ENCODE data around the gene S100A6.
"Not testable (repeated sequence)": the region's sequence is repeated elsewhere in the genome, so short reads cannot be mapped to it uniquely, and the experiment has no call there.

The S100A6 gene

GRCh38 chr1:153531638-153532037 is 4.2 kb downstream of the S100A6 start:
- no peak for DNase-seq (ENCODE audit: low read depth in 2 of 2)

GRCh38 chr1:153527683-153528040 is 8.1 kb downstream of the S100A6 start:
- no peak for DNase-seq (ENCODE audit: low read depth in 2 of 2)

- DNase-seq (ENCODE audit: low read depth in 2 of 2), result no peak
These were observed 8.6 kb downstream of the S100A6 start for GRCh38 chr1:153527023-153527682.

GRCh38 chr1:153526132-153526543 is 9.7 kb downstream of the S100A6 start:
- no peak for DNase-seq (ENCODE audit: low read depth in 2 of 2)

- DNase-seq (ENCODE audit: low read depth in 2 of 2), result no peak
These were observed 10.6 kb downstream of the S100A6 start for GRCh38 chr1:153525088-153525728.

- not testable (repeated sequence) for DNase-seq (ENCODE audit: low read depth in 2 of 2)
These were observed 13.3 kb downstream of the S100A6 start for GRCh38 chr1:153522353-153523048.

GRCh38 chr1:153521808-153522207 is 14.0 kb downstream of the S100A6 start:
- DNase-seq (ENCODE audit: low read depth in 2 of 2), result not testable (repeated sequence)

- no peak for DNase-seq (ENCODE audit: low read depth in 2 of 2)
These were observed 14.8 kb downstream of the S100A6 start for GRCh38 chr1:153520818-153521476.

GRCh38 chr1:153520137-153520691 is 15.6 kb downstream of the S100A6 start:
- DNase-seq (ENCODE audit: low read depth in 2 of 2), result not testable (repeated sequence)

- DNase-seq (ENCODE audit: low read depth in 2 of 2), result no peak
These were observed 16.5 kb downstream of the S100A6 start for GRCh38 chr1:153519242-153519641.

GRCh38 chr1:153515504-153516394 is 20.0 kb downstream of the S100A6 start:
- DNase-seq (ENCODE audit: low read depth in 2 of 2), result no peak

GRCh38 chr1:153513666-153514065 is 22.1 kb downstream of the S100A6 start:
- no peak for DNase-seq (ENCODE audit: low read depth in 2 of 2)

- no peak for DNase-seq (ENCODE audit: low read depth in 2 of 2)
These were observed 22.8 kb downstream of the S100A6 start for GRCh38 chr1:153513023-153513422.

GRCh38 chr1:153510984-153511410 is 24.8 kb downstream of the S100A6 start:
- peak in 1 of 2 experiments; percentile 36 for DNase-seq (ENCODE audit: low read depth in 2 of 2)

- no peak for DNase-seq (ENCODE audit: low read depth in 2 of 2)
These were observed 25.9 kb downstream of the S100A6 start for GRCh38 chr1:153509729-153510354.

- DNase-seq (ENCODE audit: low read depth in 2 of 2), result no peak
These were observed 26.8 kb downstream of the S100A6 start for GRCh38 chr1:153509036-153509435.

GRCh38 chr1:153507926-153508583 is 27.7 kb downstream of the S100A6 start:
- DNase-seq (ENCODE audit: low read depth in 2 of 2), result no peak

- peak; percentile 53 to 56 for DNase-seq (ENCODE audit: low read depth in 2 of 2)
These were observed 28.9 kb downstream of the S100A6 start for GRCh38 chr1:153506831-153507413.

- DNase-seq (ENCODE audit: low read depth in 2 of 2), result no peak
These were observed 29.4 kb downstream of the S100A6 start for GRCh38 chr1:153506386-153506785.

GRCh38 chr1:153505576-153505975 is 30.2 kb downstream of the S100A6 start:
- DNase-seq (ENCODE audit: low read depth in 2 of 2), result no peak
